Activated CD8-positive, alpha-beta memory T cell treated with anti-CD3 and anti-CD28 coated beads, Interleukin-2, amount 10 ng/mL, durations not matched to agents 7 days and 5 days (primary cell): ENCODE data around the gene LUC7L2. TPM values are rescaled to one million over a fixed set of nuclear protein-coding genes. Genes with fewer than 3 reads are reported as not detected.
A peak's percentile ranks its signal among the peaks of the same experiment; 100 is the strongest.

Experiments
- ATAC-seq: fragments of 150-1000 bp; cut with Tn5 transposase; one replicate; pipeline ENCODE4 v1.10.0; 2021; ENCODE audit warnings: moderate library complexity
- CTCF ChIA-PET: fragments of 350-600 bp; sonication (Branson Sonifier 250); formaldehyde crosslinking; loops from one replicate; lab custom pipeline; 2021; ENCODE audit warnings: antibody characterized with exemption; lab: Charles Lee
- DNase-seq: peaks from one replicate; pipeline ENCODE4 v3.0.0-alpha.2; 2020
- H3K27ac Mint-ChIP-seq: one replicate; pipeline ENCODE4 v1.8.0; 2021; ENCODE audit warnings: mild to moderate bottlenecking, mixed read lengths
- H3K27me3 Mint-ChIP-seq: one replicate; pipeline ENCODE4 v1.8.0; 2021; ENCODE audit warnings: mixed read lengths
- H3K36me3 Mint-ChIP-seq: one replicate; pipeline ENCODE4 v1.8.0; 2021; ENCODE audit warnings: mild to moderate bottlenecking, mixed read lengths
- H3K4me1 Mint-ChIP-seq: one replicate; pipeline ENCODE4 v1.8.0; 2021; ENCODE audit warnings: mixed read lengths
- H3K4me3 Mint-ChIP-seq: one replicate; pipeline ENCODE4 v1.8.0; 2021; ENCODE audit warnings: mild to moderate bottlenecking, moderate library complexity, mixed read lengths
- H3K9me3 Mint-ChIP-seq: one replicate; pipeline ENCODE4 v1.8.0; 2022; ENCODE audit warnings: low read depth, mixed read lengths
- total RNA-seq, 2 experiments: library from RNA; stranded (reverse); gene quantifications; one replicate each; pipeline ENCODE4 v1.2.3, GENCODE V29; 2021

LUC7L2 gene
- total RNA-seq, 2 experiments from 2014 or later: 137 to 152 TPM

DNA sequence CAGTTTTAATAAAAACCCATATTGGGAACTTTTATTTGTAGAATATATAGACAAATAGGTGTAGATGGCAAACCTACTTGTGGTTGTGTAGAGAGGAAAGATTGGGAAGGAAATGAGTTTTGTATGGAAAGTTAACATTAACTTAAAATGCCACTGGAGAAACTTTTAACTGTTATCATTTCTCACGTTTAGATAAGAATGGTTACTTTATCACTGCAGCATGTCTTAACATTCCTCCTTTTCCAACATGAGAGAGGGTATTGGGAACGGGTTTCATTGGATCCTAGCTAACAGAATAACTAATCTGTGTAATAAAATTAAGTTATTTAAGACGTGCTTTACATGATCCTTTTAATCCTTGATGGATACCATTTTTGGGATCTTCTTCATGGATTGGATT, 1.8 kb downstream of the LUC7L2 start:
- no peak for DNase-seq
- H3K27me3 Mint-ChIP-seq: no peaks in the 10 kb centered on the region
- H3K4me3 Mint-ChIP-seq: peak overlapping the region; percentile 95
- H3K36me3 Mint-ChIP-seq: peaks cover 28% of the 10 kb centered on the region
- H3K27ac Mint-ChIP-seq: peak overlapping the region; percentile 100
- peaks cover 53% of the 10 kb centered on the region for H3K4me1 Mint-ChIP-seq
- CTCF ChIA-PET: interaction anchor here (1.0 kb wide), 1 partner anchor 12 kb away, joined by 3 read pairs; no protein-coding TSS in a partner anchor
- no peaks in the 10 kb centered on the region for H3K9me3 Mint-ChIP-seq
- no peak for ATAC-seq

DNA sequence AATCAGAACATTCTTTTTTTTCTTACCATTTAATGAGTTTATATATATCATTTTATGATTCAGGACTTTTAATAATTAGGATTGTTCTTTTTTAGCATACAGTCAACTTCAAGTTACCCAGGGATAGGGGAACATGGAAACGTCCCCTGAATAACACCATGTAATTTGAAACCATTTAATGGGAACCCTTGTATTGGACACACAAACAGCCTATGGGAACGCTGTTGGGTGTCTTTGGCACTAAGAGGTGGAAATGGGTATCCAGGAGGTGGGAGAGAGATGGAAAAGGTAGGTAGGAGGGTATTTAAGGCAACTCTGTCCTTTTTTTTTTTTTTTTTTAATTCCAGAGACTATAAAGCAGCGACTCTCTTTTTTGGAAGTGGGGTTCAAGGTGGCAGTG, 2.6 kb downstream of the LUC7L2 start:
- Mint-ChIP-seq H3K36me3 (peaks cover 28% of the 10 kb centered on the region), H3K4me3 (no peak overlapping the region), H3K4me1 (peaks cover 48% of the 10 kb centered on the region), H3K27ac (peak overlapping the region; percentile 36), H3K9me3 (no peaks in the 10 kb centered on the region), H3K27me3 (no peaks in the 10 kb centered on the region)
- ATAC-seq (no peak), DNase-seq (no peak)
- CTCF ChIA-PET: interaction anchor here (1.0 kb wide), 1 partner anchor 11 kb away, joined by 3 read pairs; no protein-coding TSS in a partner anchor

DNA sequence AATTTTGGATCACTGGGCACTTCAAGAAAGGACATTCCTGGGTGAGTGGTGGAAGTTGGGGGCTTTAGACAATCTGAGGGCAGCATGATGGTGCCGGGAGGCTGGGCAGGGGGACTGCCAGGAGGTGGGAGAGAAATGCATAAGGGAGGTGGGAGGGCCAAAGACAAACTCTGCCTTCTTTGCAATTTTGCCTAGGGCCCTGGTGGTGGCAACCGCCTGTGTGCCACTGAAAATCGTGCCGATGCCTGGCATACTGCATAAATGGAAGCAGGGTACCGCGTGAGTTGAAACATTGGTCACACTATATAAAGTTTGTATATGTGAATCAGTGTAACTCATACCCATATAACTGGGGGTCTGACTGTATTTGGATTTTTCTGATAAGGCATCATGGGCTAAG, 3.3 kb downstream of the LUC7L2 start:
- ATAC-seq (no peak), DNase-seq (no peak)
- Mint-ChIP-seq H3K36me3 (peaks cover 33% of the 10 kb centered on the region), H3K4me1 (peaks cover 51% of the 10 kb centered on the region), H3K9me3 (no peaks in the 10 kb centered on the region), H3K4me3 (peak overlapping the region; percentile 18), H3K27me3 (no peaks in the 10 kb centered on the region), H3K27ac (peak overlapping the region; percentile 34)
- CTCF ChIA-PET: interaction anchor here (1.1 kb wide), 1 partner anchor 72 kb away, joined by 4 read pairs; no protein-coding TSS in a partner anchor

DNA sequence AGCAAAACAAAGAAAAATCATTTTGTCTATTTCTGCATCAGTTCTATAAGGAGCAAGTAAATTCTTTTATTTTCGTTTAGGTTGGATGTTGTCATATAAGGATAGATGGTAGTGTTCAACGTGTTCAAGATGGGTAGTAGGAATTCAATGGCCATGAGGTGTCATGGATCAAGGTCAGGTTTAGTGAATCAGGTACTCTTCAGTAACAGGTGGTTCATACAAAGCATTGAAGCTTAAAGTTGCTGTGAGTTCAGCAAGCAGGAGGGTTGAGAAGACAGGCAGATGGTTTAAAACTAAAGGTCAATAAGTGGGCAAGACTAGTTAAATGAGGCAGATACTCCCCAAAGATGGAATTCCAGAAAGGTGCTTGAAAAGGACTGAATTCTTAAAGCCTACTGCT, 5.6 kb downstream of the LUC7L2 start:
- Mint-ChIP-seq H3K4me3 (no peak overlapping the region), H3K9me3 (no peaks in the 10 kb centered on the region), H3K36me3 (peaks cover 35% of the 10 kb centered on the region), H3K27ac (no peak overlapping the region), H3K27me3 (no peaks in the 10 kb centered on the region), H3K4me1 (peaks cover 59% of the 10 kb centered on the region)
- CTCF ChIA-PET: no interaction called here
- no peak for ATAC-seq
- DNase-seq: no peak

DNA sequence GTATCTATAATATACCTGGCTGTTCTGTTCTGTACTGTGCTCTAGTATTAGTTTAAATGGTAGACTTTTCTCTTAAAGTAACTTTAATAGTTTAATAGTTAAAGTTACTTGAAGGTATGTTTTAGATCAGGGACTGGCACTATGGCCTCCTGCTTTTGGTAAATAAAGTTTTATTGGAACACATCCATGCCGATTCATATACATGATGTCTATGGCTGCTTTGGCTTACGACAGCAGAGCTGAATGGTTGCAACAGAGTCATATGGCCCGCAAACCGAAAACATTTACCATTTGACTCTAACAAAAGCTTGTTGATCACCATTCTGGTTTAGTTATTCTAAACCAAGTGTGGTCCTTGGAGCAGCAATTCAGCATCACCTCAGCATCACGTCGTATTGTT, 6.7 kb downstream of the LUC7L2 start:
- peaks cover 31% of the 10 kb centered on the region for H3K36me3 Mint-ChIP-seq
- CTCF ChIA-PET: interaction anchor here (0.9 kb wide), 1 partner anchor 30 kb away, joined by 3 read pairs; no protein-coding TSS in a partner anchor
- no peak for DNase-seq

DNA sequence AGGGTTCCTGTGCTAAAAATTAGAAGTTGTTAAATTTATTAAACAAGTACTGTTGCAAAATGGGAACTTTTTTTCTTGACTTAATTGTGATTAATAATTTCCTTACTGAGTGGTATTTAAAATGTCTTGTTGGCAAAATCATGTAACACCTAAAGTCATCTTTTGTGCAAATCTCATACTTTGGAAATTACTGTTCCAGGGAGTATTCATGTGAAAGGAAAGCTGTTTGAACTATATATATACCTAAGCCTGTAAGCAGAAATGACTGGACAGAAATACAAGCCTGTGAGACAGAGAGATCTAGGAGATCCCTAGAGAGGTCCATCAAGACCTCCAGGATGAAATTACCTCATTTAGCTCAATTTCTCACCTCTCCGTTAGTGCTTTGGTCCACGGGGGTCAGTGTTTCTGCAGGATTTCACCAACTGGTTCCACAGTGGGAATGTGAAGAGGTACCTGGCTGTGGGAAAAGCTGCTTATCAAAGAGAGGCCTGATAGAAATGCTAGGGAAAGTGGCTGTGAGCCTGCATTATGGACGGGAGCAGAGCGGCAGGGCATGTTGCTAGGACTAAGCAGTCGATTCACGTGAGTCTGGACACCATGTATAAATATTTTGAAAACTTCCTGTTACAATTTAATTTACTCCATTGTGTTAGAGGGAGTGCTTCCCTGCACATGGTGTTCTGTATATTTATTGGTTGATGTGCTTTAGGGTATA, 7.9 kb downstream of the LUC7L2 start:
- Mint-ChIP-seq H3K4me3 (no peak overlapping the region), H3K36me3 (peaks cover 30% of the 10 kb centered on the region), H3K27me3 (no peaks in the 10 kb centered on the region), H3K9me3 (no peaks in the 10 kb centered on the region), H3K27ac (no peak overlapping the region), H3K4me1 (peaks cover 58% of the 10 kb centered on the region)
- DNase-seq: no peak
- CTCF ChIA-PET: no interaction called here
- no peak for ATAC-seq

More for the DNA sequence above, 6.7 kb downstream of the LUC7L2 start:
- Mint-ChIP-seq H3K4me3 (no peak overlapping the region), H3K9me3 (no peaks in the 10 kb centered on the region), H3K27ac (no peak overlapping the region), H3K27me3 (no peaks in the 10 kb centered on the region), H3K4me1 (peaks cover 63% of the 10 kb centered on the region)
- no peak for ATAC-seq

DNA sequence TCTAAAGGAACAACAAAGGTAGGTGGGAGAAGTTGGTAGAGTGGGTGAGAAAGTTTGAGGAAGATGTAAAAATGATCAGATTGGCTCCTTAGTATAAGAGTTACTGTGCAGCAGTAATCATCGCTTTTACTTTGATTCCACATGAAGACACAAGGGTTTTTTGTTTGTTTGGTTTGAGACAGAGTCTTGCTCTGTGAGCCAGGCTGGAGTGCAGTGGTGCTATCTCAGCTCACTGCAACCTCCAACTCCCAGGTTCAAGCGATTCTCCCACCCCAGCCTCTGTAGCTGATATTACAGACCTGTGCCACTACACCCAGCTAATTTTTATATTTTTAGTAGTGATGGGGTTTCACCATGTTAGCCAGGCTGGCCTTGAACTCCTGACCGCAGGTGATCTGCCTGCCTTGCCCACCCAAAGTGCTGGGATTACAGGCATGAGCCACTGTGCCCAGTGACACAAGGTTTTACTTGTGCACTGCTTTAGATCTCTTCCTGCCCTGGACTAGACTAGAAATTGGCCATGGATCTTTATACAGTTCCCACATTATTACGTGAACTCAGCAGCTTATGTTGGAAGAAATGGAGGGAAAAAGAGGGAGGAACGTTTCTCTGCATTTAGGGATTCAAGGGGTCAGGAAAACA, 10.7 kb downstream of the LUC7L2 start:
- CTCF ChIA-PET: interaction anchor here (0.6 kb wide), 1 partner anchor 61 kb away, joined by 3 read pairs; no protein-coding TSS in a partner anchor
- H3K36me3 Mint-ChIP-seq: peaks cover 22% of the 10 kb centered on the region
- no peak for DNase-seq
- H3K27ac Mint-ChIP-seq: peak overlapping the region; percentile 20
- H3K9me3 Mint-ChIP-seq: no peaks in the 10 kb centered on the region
- no peak overlapping the region for H3K4me3 Mint-ChIP-seq
- ATAC-seq: peak; percentile 31
- peaks cover 52% of the 10 kb centered on the region for H3K4me1 Mint-ChIP-seq
- no peaks in the 10 kb centered on the region for H3K27me3 Mint-ChIP-seq

DNA sequence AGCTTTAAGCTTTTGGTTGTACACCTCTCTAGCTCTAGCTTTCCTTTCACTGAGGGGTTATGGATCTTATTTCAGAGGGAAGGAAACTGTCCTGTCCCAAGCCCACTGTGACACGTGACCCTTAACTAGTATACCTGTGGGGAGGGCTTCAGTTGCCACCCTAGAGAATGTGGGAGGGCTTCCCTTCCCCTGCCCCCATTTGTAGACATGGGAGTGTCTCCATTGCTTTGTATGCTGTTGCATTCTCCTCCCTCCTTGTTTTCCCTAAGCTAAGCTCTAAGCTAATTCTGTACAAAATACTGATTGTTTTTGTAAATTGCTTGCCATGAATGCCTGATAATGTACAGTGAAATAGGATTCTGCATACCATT, 11.2 kb downstream of the LUC7L2 start:
- Mint-ChIP-seq H3K27ac (peak overlapping the region; percentile 20), H3K36me3 (peaks cover 20% of the 10 kb centered on the region), H3K9me3 (no peaks in the 10 kb centered on the region), H3K27me3 (no peaks in the 10 kb centered on the region), H3K4me1 (peaks cover 50% of the 10 kb centered on the region), H3K4me3 (no peak overlapping the region)
- DNase-seq (no peak), ATAC-seq (peak; percentile 11)
- CTCF ChIA-PET: no interaction called here

DNA sequence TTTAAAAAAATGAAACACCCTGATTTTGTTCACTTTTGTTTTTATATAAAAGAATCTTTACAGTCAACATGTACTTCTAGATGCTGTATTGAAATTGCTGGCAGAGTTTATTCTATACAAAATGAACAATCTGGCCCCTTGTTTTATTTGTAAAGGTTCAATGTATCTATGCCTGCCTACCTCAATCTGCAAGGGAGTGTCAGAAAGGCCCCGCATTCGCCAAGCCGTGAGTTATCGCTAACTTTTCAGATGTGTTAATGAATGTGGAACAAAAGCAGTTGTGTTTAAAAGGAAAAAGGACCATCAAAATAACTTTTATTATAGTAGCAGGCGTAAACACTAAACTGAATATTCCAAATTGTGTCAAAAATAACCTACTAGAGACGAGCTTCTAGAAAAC, 14.6 kb downstream of the LUC7L2 start:
- DNase-seq: no peak
- CTCF ChIA-PET: interaction anchor here (1.0 to 1.5 kb wide), 2 partner anchors 11 to 125 kb away, joined by 3 read pairs; no protein-coding TSS in a partner anchor
- Mint-ChIP-seq H3K4me3 (no peak overlapping the region), H3K4me1 (peaks cover 41% of the 10 kb centered on the region), H3K27ac (no peak overlapping the region), H3K36me3 (peaks cover 31% of the 10 kb centered on the region), H3K27me3 (no peaks in the 10 kb centered on the region), H3K9me3 (no peaks in the 10 kb centered on the region)
- no peak for ATAC-seq

DNA sequence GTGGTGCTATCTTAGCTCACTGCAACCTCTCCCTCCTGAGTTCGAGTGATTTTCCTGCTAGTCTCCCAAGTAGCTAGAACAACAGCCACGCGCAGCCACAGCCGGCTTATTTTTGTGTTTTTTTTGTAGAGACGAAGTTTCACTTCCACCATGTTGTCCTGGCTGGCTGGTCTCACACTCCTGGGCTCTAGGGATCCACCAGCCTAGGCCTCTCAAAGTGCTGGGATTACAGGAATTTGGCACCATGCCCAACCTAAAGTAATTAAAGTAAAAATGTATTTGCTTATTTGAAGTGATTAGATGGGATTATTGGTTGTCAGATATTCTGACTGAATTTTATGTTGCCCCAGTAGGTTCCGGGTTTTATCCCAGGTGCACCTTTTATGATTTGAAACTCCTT, 22.7 kb downstream of the LUC7L2 start:
- Mint-ChIP-seq H3K4me3 (no peak overlapping the region), H3K9me3 (no peaks in the 10 kb centered on the region), H3K27ac (no peak overlapping the region), H3K27me3 (no peaks in the 10 kb centered on the region), H3K36me3 (peaks cover 29% of the 10 kb centered on the region), H3K4me1 (no peaks in the 10 kb centered on the region)
- ATAC-seq (no peak), DNase-seq (no peak)
- CTCF ChIA-PET: interaction anchor here (1.2 to 1.3 kb wide), 2 partner anchors 10 to 12 kb away, joined by 3 read pairs; no protein-coding TSS in a partner anchor

DNA sequence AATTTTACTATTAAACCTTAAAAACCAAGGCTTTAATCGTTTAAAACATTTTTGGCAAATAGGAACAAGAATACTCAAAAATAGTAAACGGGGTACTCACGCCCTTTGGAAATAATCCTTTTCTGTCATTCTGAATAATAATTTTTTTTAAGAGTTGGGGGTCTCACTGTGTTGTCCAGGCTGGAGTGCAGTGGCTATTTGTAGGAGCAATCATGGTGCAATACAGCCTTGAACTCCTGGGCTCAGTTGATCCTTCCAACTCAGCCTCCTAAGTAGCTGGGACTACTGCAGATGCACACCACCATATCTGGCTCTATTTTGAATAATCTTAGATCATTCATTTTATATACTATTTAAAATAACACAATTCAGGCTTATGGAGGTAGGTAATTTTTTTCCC, 24.9 kb downstream of the LUC7L2 start:
- ATAC-seq: no peak
- H3K27me3 Mint-ChIP-seq: no peaks in the 10 kb centered on the region
- peaks cover 5% of the 10 kb centered on the region for H3K4me1 Mint-ChIP-seq
- no peak overlapping the region for H3K27ac Mint-ChIP-seq
- DNase-seq: no peak
- no peak overlapping the region for H3K4me3 Mint-ChIP-seq
- CTCF ChIA-PET: interaction anchor here (0.8 kb wide), 1 partner anchor 11 kb away, joined by 3 read pairs; no protein-coding TSS in a partner anchor
- H3K9me3 Mint-ChIP-seq: no peaks in the 10 kb centered on the region
- peaks cover 41% of the 10 kb centered on the region for H3K36me3 Mint-ChIP-seq

DNA sequence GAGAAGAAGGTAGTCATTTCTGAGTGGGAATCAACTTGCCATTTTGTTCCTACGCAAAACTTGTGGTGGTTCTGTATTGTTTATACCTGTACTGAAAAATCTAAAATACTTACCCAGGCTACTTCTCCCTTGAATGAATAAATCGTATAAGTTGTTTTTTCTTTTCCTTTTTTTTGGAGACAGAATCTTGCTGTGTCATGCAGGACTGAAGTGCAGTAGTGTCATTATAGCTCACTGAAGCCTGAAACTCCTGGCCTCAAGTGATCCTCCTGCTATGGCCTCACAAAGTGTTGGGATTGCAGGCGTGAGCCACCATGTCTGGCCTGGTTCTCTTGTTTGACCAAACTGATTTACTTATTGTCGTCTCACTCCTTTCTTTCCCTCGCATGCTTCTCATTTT, 27.9 kb downstream of the LUC7L2 start:
- DNase-seq (no peak), ATAC-seq (no peak)
- no peaks in the 10 kb centered on the region for H3K27me3 Mint-ChIP-seq
- H3K9me3 Mint-ChIP-seq: no peaks in the 10 kb centered on the region
- CTCF ChIA-PET: interaction anchor here (1.1 kb wide), 1 partner anchor 47 kb away, joined by 3 read pairs; no protein-coding TSS in a partner anchor
- peaks cover 49% of the 10 kb centered on the region for H3K36me3 Mint-ChIP-seq
- peaks cover 6% of the 10 kb centered on the region for H3K4me1 Mint-ChIP-seq
- H3K4me3 Mint-ChIP-seq: no peak overlapping the region
- no peak overlapping the region for H3K27ac Mint-ChIP-seq

DNA sequence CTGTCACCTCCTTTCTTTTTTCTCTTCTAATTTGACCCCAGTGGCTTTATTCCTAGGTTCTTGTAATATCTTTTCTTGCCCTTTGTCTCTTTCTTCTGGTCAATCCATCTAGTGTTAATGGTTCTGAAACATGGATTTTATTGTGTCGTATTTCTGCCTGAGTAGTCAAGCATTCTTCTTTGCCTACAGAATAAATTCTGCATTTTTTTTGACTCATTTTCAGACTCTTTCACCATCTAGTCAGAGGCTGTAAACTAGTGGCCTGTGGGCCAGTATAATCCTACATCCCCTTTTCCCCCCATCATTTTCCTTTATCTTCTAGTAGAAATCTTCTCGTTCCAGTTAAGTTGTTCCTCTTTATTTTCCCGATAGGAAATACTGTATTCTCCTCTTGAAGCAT, 29.4 kb downstream of the LUC7L2 start:
- no peaks in the 10 kb centered on the region for H3K27me3 Mint-ChIP-seq
- H3K36me3 Mint-ChIP-seq: peaks cover 48% of the 10 kb centered on the region
- H3K4me3 Mint-ChIP-seq: no peak overlapping the region
- ATAC-seq (no peak), DNase-seq (no peak)
- no peak overlapping the region for H3K27ac Mint-ChIP-seq
- no peaks in the 10 kb centered on the region for H3K9me3 Mint-ChIP-seq
- peaks cover 15% of the 10 kb centered on the region for H3K4me1 Mint-ChIP-seq
- CTCF ChIA-PET: interaction anchor here (1.0 kb wide), 1 partner anchor 22 kb away, joined by 3 read pairs; no protein-coding TSS in a partner anchor
